PC-3 (cell line): ENCODE data around the gene UBALD2.

Experiments
- CTCF ChIP-seq: fragments of 300-600 bp; sonication (generic); conservative IDR thresholded peaks from 2 replicates; pipeline ENCODE4 v1.5.1; 2017; ENCODE audit warnings: antibody characterized with exemption, low read depth, mild to moderate bottlenecking, low read length
- EZH2phosphoT487 ChIP-seq: fragments of 300-600 bp; sonication (generic); IDR thresholded peaks from 2 replicates; pipeline ENCODE4 v1.6.1; 2018; ENCODE audit warnings: mild to moderate bottlenecking, antibody characterized with exemption, low read length, borderline replicate concordance

DNA sequence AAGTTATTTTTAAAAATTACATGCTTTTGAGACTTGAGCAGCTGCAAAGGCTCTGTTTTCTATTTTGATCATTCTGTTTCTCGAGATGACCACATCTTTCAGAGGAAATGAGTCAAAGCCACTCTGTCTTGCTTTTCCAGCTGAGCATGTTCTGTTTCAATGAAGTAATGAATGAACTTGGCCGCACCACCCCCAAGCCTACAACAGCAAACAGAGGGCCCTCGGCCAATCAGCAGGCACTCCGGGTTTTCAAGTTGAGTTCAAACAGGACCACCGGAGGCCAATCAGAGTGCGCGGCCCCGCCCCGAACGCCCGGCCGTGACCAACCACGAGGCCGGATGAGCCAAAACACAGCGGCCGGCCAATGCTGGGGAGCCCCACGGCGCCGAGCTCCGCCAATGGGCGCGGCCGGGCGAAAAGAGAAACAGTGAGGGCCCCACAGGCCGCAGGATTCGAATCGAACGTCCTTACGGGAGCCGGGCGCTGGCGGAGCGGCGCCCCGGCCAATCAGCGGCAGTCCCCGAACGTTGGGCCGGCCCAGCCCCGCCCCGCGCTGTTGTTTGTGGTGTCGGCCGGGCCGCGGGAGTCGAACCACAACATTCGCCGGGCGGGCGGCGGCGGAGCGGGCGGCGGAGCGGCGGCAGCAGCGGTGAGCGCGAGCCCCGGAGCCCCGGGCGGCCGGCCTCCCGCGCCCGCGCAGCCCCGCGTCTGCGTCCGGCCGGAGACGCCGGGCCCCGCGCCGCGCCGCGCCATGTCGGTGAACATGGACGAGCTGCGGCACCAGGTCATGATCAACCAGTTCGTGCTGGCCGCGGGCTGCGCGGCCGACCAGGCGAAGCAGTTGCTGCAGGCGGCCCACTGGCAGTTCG is at the start of gene UBALD2:
- TF ChIP-seq CTCF (no peak), EZH2phosphoT487 (no peak)
